Measurements from ENCODE around the gene GPER1. TPM values are rescaled to one million over a fixed set of nuclear protein-coding genes. Genes with fewer than 3 reads are reported as not detected.

GPER1 gene
- total RNA-seq, 4 donors from 2014 or later: 1.1 to 4.5 (median 3.1) TPM

- intact Hi-C loops (cut with DNase I; ENCODE audit: low total_unique reads): no loop called here
- no peak for DNase-seq (ENCODE audit: low spot score in 2 of 2)
- TF ChIP-seq POLR2A (IDR thresholded peaks at IDR 0.05): no peak
- no peak for TF ChIP-seq CTCF (IDR thresholded peaks at IDR 0.05)
- no peak overlapping the region for H3K4me3 ChIP-seq (ENCODE audit: low read depth, poor library complexity, severe bottlenecking)
- WGBS, 2 donors: 77 to 83% methylated on average over 26 to 31 of the region's 31 CpGs
These were observed 35.1 kb downstream of the GPER1 start for GRCh38 chr7:1122832-1123501.

GRCh38 chr7:1123715-1124114, 35.8 kb downstream of the GPER1 start:
- WGBS, 2 donors: 46 to 50% methylated on average over 8 to 17 of the region's 17 CpGs
- intact Hi-C loops (cut with DNase I; ENCODE audit: low total_unique reads): no loop called here
- no peak overlapping the region for H3K4me3 ChIP-seq (ENCODE audit: low read depth, poor library complexity, severe bottlenecking)
- DNase-seq (ENCODE audit: low spot score in 2 of 2): peak; percentile 60 to 94
- no peak for TF ChIP-seq POLR2A (IDR thresholded peaks at IDR 0.05)
- no peak for TF ChIP-seq CTCF (IDR thresholded peaks at IDR 0.05)

GRCh38 chr7:1124164-1124563, 36.3 kb downstream of the GPER1 start:
- 50 to 63% methylated on average over 11 of the region's 11 CpGs for WGBS, 2 donors
- DNase-seq (ENCODE audit: low spot score in 2 of 2): no peak
- intact Hi-C loops (cut with DNase I; ENCODE audit: low total_unique reads): no loop called here
- no peak for TF ChIP-seq POLR2A (IDR thresholded peaks at IDR 0.05)
- no peak for TF ChIP-seq CTCF (IDR thresholded peaks at IDR 0.05)
- H3K4me3 ChIP-seq (ENCODE audit: low read depth, poor library complexity, severe bottlenecking): no peak overlapping the region

GRCh38 chr7:1124816-1125602, 37.1 kb downstream of the GPER1 start:
- no peak for DNase-seq (ENCODE audit: low spot score in 2 of 2)
- WGBS, 2 donors: 28 to 43% methylated on average over 15 to 23 of the region's 23 CpGs
- intact Hi-C loops (cut with DNase I; ENCODE audit: low total_unique reads): no loop called here
- no peak for TF ChIP-seq CTCF (IDR thresholded peaks at IDR 0.05)
- TF ChIP-seq POLR2A (IDR thresholded peaks at IDR 0.05): no peak
- no peak overlapping the region for H3K4me3 ChIP-seq (ENCODE audit: low read depth, poor library complexity, severe bottlenecking)

- no peak for TF ChIP-seq POLR2A (IDR thresholded peaks at IDR 0.05)
- TF ChIP-seq CTCF (IDR thresholded peaks at IDR 0.05): no peak
- DNase-seq (ENCODE audit: low spot score in 2 of 2): no peak
- WGBS, 2 donors: 90 to 94% methylated on average over 16 of the region's 16 CpGs
- intact Hi-C loops (cut with DNase I; ENCODE audit: low total_unique reads): no loop called here
- H3K4me3 ChIP-seq (ENCODE audit: low read depth, poor library complexity, severe bottlenecking): no peak overlapping the region
These were observed 37.7 kb downstream of the GPER1 start for GRCh38 chr7:1125603-1125969.

All from lower leg skin (tissue), 4 donors.